Measurements from ENCODE around the gene ALOX12B. TPM values are rescaled to one million over a fixed set of nuclear protein-coding genes. Genes with fewer than 3 reads are reported as not detected.

Gene ALOX12B
- total RNA-seq, 4 donors from 2014 or later, result not detected

DNA sequence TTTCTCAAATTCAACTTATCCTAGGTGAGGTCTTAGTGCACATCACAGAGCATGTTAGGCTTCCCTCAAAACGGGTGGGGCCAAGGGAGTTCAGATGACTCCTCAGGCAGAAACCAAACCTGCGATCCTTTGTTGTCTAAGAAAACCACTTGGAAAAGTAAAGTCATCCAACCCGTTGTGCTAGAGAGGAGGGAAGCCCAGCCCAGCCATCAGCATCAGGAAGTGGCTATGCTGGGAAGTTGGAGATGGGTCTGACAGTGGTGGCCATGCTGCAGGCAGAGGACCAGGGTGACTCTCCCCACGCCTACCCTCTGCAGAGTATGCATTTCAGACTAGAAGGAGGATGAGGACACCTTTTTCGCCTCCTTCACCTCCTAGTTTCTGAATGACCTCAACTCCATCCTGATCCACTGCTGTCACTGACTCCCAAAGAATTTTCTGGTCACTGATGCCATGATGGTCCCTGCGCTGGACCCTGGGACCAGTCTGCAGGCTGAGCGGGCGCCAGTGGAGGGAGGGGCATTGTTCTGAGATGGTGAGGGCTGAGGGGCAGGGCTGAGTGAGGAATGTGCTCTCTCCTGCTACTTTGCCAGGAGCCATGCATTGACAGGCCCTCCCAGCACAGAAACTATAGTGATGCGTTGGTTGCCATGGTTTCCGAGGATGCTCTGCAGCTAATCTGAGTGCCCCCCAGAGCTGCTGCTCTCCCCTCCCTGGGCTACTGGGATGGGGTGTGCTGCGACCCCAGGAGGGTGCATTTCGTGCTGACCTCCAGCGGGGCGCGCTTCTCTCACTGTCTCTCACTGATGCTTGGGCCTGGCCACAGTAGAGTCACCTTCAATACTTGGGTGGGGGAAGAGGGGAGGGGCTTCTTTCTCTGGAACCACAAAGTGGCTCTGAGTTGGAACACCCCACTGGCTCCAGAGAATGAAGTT, 20.4 kb downstream of the ALOX12B start:
- no peak overlapping the region for H3K27ac ChIP-seq
- peaks cover 5 to 29% (median 26%) of the 10 kb centered on the region in 4 donors for H3K4me1 ChIP-seq
- no peak for DNase-seq
- H3K27me3 ChIP-seq, result peaks cover 39% of the 10 kb centered on the region
- H3K4me3 ChIP-seq, result no peak overlapping the region
- H3K36me3 ChIP-seq, result no peaks in the 10 kb centered on the region
- WGBS, 2 donors (ENCODE audit: low coverage in 1 of 2), result 78% methylated on average over 15 of the region's 15 CpGs; no CpG with 5 or more reads in 1 of the 2 donors
- in situ Hi-C loops (cut with MboI; ENCODE audit: low pct_ligation_motif_present in 1 of 4, low pct_unique_long_range_greater_than_20kb in 1 of 4, low sequenced_read_pairs in 3 of 4) (loop anchor here in 1 of 4 donors (10.0 kb wide), 1 partner anchor 48 kb away; the partner anchor contains the start of gene ALOXE3), intact Hi-C loops (cut with DNase I; ENCODE audit: low total_unique reads) (no loop called here)
- H3K9me3 ChIP-seq, result no peaks in the 10 kb centered on the region
- TF ChIP-seq POLR2A (IDR thresholded peaks at IDR 0.05), result no peak
- TF ChIP-seq, protein P1, sequence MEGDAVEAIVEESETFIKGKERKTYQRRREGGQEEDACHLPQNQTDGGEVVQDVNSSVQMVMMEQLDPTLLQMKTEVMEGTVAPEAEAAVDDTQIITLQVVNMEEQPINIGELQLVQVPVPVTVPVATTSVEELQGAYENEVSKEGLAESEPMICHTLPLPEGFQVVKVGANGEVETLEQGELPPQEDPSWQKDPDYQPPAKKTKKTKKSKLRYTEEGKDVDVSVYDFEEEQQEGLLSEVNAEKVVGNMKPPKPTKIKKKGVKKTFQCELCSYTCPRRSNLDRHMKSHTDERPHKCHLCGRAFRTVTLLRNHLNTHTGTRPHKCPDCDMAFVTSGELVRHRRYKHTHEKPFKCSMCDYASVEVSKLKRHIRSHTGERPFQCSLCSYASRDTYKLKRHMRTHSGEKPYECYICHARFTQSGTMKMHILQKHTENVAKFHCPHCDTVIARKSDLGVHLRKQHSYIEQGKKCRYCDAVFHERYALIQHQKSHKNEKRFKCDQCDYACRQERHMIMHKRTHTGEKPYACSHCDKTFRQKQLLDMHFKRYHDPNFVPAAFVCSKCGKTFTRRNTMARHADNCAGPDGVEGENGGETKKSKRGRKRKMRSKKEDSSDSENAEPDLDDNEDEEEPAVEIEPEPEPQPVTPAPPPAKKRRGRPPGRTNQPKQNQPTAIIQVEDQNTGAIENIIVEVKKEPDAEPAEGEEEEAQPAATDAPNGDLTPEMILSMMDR (IDR thresholded peaks at IDR 0.05), result no peak
- TF ChIP-seq EP300 (IDR thresholded peaks at IDR 0.05; ENCODE audit: low read depth), result no peak
- no peak for TF ChIP-seq POLR2AphosphoS5 (IDR thresholded peaks at IDR 0.05)

DNA sequence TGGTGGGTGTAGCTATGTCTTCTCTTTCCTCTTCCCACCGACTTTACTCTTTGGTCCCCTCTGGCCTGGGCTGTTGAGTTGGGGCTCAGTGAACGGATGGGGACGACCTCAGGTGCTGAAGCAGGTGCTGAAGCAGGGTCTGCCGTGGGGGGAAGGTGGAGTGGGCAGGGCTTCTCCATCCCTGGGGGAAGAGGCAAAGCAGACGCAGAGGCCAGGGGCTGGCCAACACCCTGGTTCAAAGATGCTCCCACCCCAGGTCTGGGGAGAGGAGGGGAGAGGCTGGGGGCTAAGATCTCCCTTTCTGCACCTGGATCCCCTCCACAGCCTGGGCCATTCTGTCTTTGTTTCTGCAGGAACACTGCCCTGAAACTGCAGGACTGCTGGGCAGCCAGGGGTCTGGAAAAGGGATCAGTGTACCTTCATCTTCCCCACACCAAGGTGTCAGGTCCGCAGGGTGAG, 22.9 kb downstream of the ALOX12B start:
- no peak overlapping the region for H3K4me3 ChIP-seq
- H3K4me1 ChIP-seq, result peaks cover 5 to 27% (median 25%) of the 10 kb centered on the region in 4 donors
- H3K27ac ChIP-seq, result no peak overlapping the region
- DNase-seq, result no peak
- H3K27me3 ChIP-seq, result peaks cover 50% of the 10 kb centered on the region
- TF ChIP-seq EP300 (IDR thresholded peaks at IDR 0.05; ENCODE audit: low read depth) (no peak), POLR2AphosphoS5 (IDR thresholded peaks at IDR 0.05) (no peak), POLR2A (IDR thresholded peaks at IDR 0.05) (no peak)
- TF ChIP-seq, protein P1 (IDR thresholded peaks at IDR 0.05), result no peak
- in situ Hi-C loops (cut with MboI; ENCODE audit: low pct_ligation_motif_present in 1 of 4, low pct_unique_long_range_greater_than_20kb in 1 of 4, low sequenced_read_pairs in 3 of 4) (loop anchor here in 1 of 4 donors (10.0 kb wide), 1 partner anchor 50 kb away; the partner anchor contains the start of gene ALOXE3), intact Hi-C loops (cut with DNase I; ENCODE audit: low total_unique reads) (no loop called here)
- WGBS, 2 donors (ENCODE audit: low coverage in 1 of 2), result 20 to 73% methylated on average over 1 to 6 of the region's 6 CpGs
- no peaks in the 10 kb centered on the region for H3K9me3 ChIP-seq
- no peaks in the 10 kb centered on the region for H3K36me3 ChIP-seq

DNA sequence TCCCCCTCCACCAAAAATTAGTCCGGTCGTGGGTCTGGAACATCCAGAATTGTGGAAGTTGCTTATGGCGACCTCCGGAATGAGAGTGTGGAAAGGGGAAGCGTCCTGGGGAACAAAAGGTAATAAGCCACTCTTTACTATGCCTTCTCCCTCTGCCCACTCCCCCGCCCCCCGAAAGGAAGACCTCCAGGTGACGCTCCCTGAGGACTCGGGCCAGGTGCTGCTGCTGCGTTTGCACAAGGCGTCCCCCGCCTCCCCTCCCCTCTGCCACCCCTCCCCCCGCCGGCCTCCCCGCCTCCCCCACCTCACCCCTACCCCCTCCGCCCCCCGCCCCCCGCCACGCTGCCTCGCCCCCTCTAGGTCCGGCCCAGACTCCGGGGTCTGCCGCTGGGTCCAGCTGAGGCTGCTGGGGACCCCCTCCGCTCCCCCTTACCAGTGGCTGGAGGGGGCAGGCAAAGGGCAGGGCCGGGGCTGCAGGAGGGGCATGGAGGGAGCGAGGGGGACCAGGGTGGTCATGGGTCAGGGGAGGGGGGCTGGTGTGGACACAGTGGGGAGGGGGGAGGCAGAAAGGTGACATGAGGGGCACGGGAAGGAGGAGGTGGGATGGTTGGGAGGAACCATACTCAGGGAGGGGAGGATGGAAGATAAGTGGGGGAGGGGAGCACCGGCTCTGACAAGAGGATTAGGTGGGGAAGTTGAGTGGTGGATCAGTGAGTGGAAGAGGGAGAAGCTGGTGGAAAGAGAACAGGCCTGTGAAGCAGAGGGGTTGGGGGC, 23.6 kb downstream of the ALOX12B start:
- H3K4me1 ChIP-seq, result peaks cover 1 to 20% (median 18%) of the 10 kb centered on the region in 4 donors
- in situ Hi-C loops (cut with MboI; ENCODE audit: low pct_ligation_motif_present in 1 of 4, low pct_unique_long_range_greater_than_20kb in 1 of 4, low sequenced_read_pairs in 3 of 4) (loop anchor here in 1 of 4 donors (10.0 kb wide), 1 partner anchor 51 kb away; the partner anchor contains the start of gene ALOXE3), intact Hi-C loops (cut with DNase I; ENCODE audit: low total_unique reads) (no loop called here)
- 18 to 20% methylated on average over 7 to 13 of the region's 28 CpGs for WGBS, 2 donors (ENCODE audit: low coverage in 1 of 2)
- no peaks in the 10 kb centered on the region for H3K36me3 ChIP-seq
- no peaks in the 10 kb centered on the region for H3K9me3 ChIP-seq
- peaks cover 56% of the 10 kb centered on the region for H3K27me3 ChIP-seq
- TF ChIP-seq POLR2A (IDR thresholded peaks at IDR 0.05) (no peak), POLR2AphosphoS5 (IDR thresholded peaks at IDR 0.05) (no peak)
- peak overlapping the region in 3 of 4 donors; percentile 26 to 50 (median 33) for H3K4me3 ChIP-seq
- DNase-seq, result no peak
- no peak overlapping the region for H3K27ac ChIP-seq

DNA sequence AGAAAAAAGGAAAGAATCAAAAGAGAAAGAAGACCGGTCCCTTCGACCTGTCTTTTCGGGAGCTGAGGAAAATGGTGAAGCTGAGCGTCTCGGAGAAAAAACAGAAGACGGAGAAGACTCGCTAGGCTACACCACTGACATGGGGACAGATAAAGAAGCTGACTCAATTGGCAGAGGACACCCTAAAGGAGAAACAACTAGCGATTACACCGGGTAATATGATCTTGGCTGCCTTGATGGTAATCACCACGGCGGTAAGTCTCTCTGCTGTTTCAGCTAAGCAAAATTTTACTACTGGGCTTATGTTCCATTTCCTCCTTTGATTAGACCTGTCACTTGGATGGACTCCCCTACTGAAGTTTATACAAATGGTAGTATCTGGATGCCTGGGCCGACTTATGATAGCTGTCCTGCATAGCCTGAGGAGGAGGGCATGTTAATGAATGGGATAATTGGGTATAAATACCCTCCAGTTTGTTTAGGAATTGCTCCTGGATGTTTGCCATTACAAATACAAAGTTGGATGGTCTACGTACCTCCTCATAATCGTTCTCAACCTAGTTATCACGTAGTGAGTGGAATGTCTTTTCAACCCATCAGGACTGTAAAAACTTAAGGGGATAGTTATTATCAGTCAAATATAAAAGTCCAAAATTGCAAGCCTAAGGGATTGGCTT, 24.6 kb downstream of the ALOX12B start:
- no peaks in the 10 kb centered on the region for H3K9me3 ChIP-seq
- intact Hi-C loops (cut with DNase I; ENCODE audit: low total_unique reads) (no loop called here), in situ Hi-C loops (cut with MboI; ENCODE audit: low pct_ligation_motif_present in 1 of 4, low pct_unique_long_range_greater_than_20kb in 1 of 4, low sequenced_read_pairs in 3 of 4) (loop anchor here in 1 of 4 donors (10.0 kb wide), 1 partner anchor 52 kb away; the partner anchor contains the start of gene ALOXE3)
- no peak for DNase-seq
- peaks cover 0 to 13% (median 9%) of the 10 kb centered on the region in 4 donors for H3K4me1 ChIP-seq
- H3K36me3 ChIP-seq, result no peaks in the 10 kb centered on the region
- H3K4me3 ChIP-seq, result peak overlapping the region in 3 of 4 donors; percentile 26 to 50 (median 33)
- H3K27ac ChIP-seq, result peak overlapping the region in 3 of 4 donors; percentile 33 to 58 (median 54)
- peaks cover 66% of the 10 kb centered on the region for H3K27me3 ChIP-seq
- 11 to 19% methylated on average over 11 to 15 of the region's 15 CpGs for WGBS, 2 donors (ENCODE audit: low coverage in 1 of 2)
- TF ChIP-seq POLR2A (IDR thresholded peaks at IDR 0.05) (no peak), POLR2AphosphoS5 (IDR thresholded peaks at IDR 0.05) (no peak), EP300 (IDR thresholded peaks at IDR 0.05; ENCODE audit: low read depth) (no peak)
- TF ChIP-seq, protein P1 (IDR thresholded peaks at IDR 0.05), result no peak

Data from transverse colon (tissue), 4 donors.